Psoas muscle (tissue), 8 donors: ENCODE results near the gene ATG7. TPM values are rescaled to one million over a fixed set of nuclear protein-coding genes. Genes with fewer than 3 reads are reported as not detected.

Experiments used
- ATAC-seq, 4 donors: fragments of 200-7000 bp; cut with Tn5 transposase; one replicate each; pipeline ENCODE4 v1.9.1; 2020; ENCODE audit warnings: moderate library complexity in 3 of 4, mild to moderate bottlenecking in 2 of 4
- DNase-seq, 2 donors: peaks; one replicate each; pipeline ENCODE4 v3.0.0-alpha.2; 2020
- H3K27ac ChIP-seq: fragments of 200-600 bp; one replicate; pipeline ENCODE4 v1.8.0; 2022
- H3K27me3 ChIP-seq, 3 donors: fragments of 200-600 bp in 1 of 3; one replicate each; pipeline versions ENCODE4 v1.6.1 to v1.8.0; 2013 to 2022; ENCODE audit warnings: low read length in 2 of 3, mild to moderate bottlenecking in 2 of 3, moderate library complexity in 1 of 3; ENCODE audit not compliant: insufficient read depth in 3 of 3
- H3K36me3 ChIP-seq, 2 donors: fragments of 200-600 bp in 1 of 2; one replicate each; pipeline versions ENCODE4 v1.6.1 to v1.8.0; 2013 to 2022; ENCODE audit warnings: low read depth in 1 of 2, mild to moderate bottlenecking in 1 of 2, moderate library complexity in 1 of 2; ENCODE audit not compliant: insufficient read depth in 1 of 2
- H3K4me1 ChIP-seq: fragments of 200-600 bp; one replicate; pipeline ENCODE4 v1.8.0; 2022
- H3K4me3 ChIP-seq: fragments of 200-600 bp; one replicate; pipeline ENCODE4 v1.8.0; 2022; ENCODE audit warnings: mild to moderate bottlenecking
- H3K9me3 ChIP-seq: fragments of 200-600 bp; one replicate; pipeline ENCODE4 v1.8.0; 2022
- CTCF ChIP-seq: fragments of 200-600 bp; IDR thresholded peaks from one replicate; pipeline ENCODE4 v1.8.0; 2022; ENCODE audit warnings: antibody characterized with exemption
- WGBS, 3 donors: extraction: QIAGEN DNeasy Blood & Tissue Kit; methylation state at CpG; one replicate each; pipeline versions ENCODE4 v1.1.6 to v1.1.7; 2013; 5-methylcytosine and 5-hydroxymethylcytosine counted together
- intact Hi-C, 2 donors: fragments of 100-400 bp; cut with DNase I; formaldehyde crosslinking; loops; one replicate each; pipeline versions ENCODE4 v1.11.0 to v1.14.2; 2022
- polyA plus RNA-seq, 3 donors: library from polyadenylated mRNA; stranded (reverse); fragments of 200-250 nt; gene quantifications; one replicate each; pipeline ENCODE4 v1.2.3, GENCODE V29; 2013
- total RNA-seq, 4 donors: library from RNA; stranded (reverse); fragmentation: NEBNext Ultra II Directional in 2 of 4; extraction: Animal tissue kit (Norgen Biotek cat#: 25700) in 2 of 4; gene quantifications; one replicate each; pipeline versions ENCODE4 v1.2.1 to v1.2.4, GENCODE V29; 2021 to 2023
- donor health status: healthy with polysubstance abuse.
- donor health status: DM: no; HTN: no; CAD: no; lungs with moderate emphysema.
- donor health status: Bipolar disorder and iron deficiency.
- donor health status: healthy.
- donor health status: DM: yes; HTN: yes; CAD: no.
- donor health status: DM: no; HTN: no; CAD: no.
- donor health status: DM: no; HTN: no; CAD: no.
- donor health status: DM: yes; HTN: yes; CAD: no.

Gene ATG7
- total and polyA plus RNA-seq, 7 donors: 5.9 to 15.0 (median 13.5) TPM

- Histone ChIP-seq H3K27me3 (no peaks in the 10 kb centered on the region), H3K4me1 (peaks cover 6% of the 10 kb centered on the region), H3K9me3 (no peaks in the 10 kb centered on the region), H3K36me3 (no peaks in the 10 kb centered on the region), H3K27ac (peak overlapping the region; percentile 8), H3K4me3 (no peak overlapping the region)
- intact Hi-C loops: no loop called here
- WGBS, 3 donors: 43 to 54% (median 50%) methylated on average over 3 of the region's 3 CpGs
- ATAC-seq (peak; percentile 48 to 70 (median 60)), DNase-seq (peak; percentile 51 to 56)
- no peak for TF ChIP-seq CTCF
Observed at GRCh38 chr3:11434017-11434526, 161.9 kb downstream of the ATG7 start.

GRCh38 chr3:11434563-11435096 lies 162.4 kb downstream of the ATG7 start:
- no peaks in the 10 kb centered on the region for H3K27me3 ChIP-seq
- WGBS, 3 donors: 49 to 63% (median 62%) methylated on average over 5 to 6 of the region's 6 CpGs
- ATAC-seq (peak in 2 of 4 donors; percentile 36 to 42), DNase-seq (no peak)
- intact Hi-C loops: no loop called here
- peaks cover 6% of the 10 kb centered on the region for H3K4me1 ChIP-seq
- no peaks in the 10 kb centered on the region for H3K36me3 ChIP-seq
- no peaks in the 10 kb centered on the region for H3K9me3 ChIP-seq
- TF ChIP-seq CTCF: no peak
- peak overlapping the region; percentile 8 for H3K27ac ChIP-seq
- H3K4me3 ChIP-seq: no peak overlapping the region

- TF ChIP-seq CTCF: no peak
- no peak for ATAC-seq
- 89 to 94% (median 91%) methylated on average over 7 of the region's 7 CpGs for WGBS, 3 donors
- Histone ChIP-seq H3K4me3 (no peak overlapping the region), H3K4me1 (peaks cover 6% of the 10 kb centered on the region), H3K27me3 (no peaks in the 10 kb centered on the region), H3K27ac (no peak overlapping the region), H3K36me3 (no peaks in the 10 kb centered on the region), H3K9me3 (no peaks in the 10 kb centered on the region)
- DNase-seq: no peak
- intact Hi-C loops: no loop called here
Observed at GRCh38 chr3:11435440-11436165, 163.4 kb downstream of the ATG7 start.

GRCh38 chr3:11436775-11437174 lies 164.6 kb downstream of the ATG7 start:
- no peaks in the 10 kb centered on the region for H3K9me3 ChIP-seq
- H3K4me3 ChIP-seq: no peak overlapping the region
- intact Hi-C loops: no loop called here
- H3K27ac ChIP-seq: no peak overlapping the region
- TF ChIP-seq CTCF: no peak
- no peaks in the 10 kb centered on the region for H3K36me3 ChIP-seq
- no peaks in the 10 kb centered on the region for H3K27me3 ChIP-seq
- ATAC-seq (no peak), DNase-seq (no peak)
- H3K4me1 ChIP-seq: peaks cover 6% of the 10 kb centered on the region
- WGBS, 3 donors: 67 to 81% (median 70%) methylated on average over 2 of the region's 2 CpGs
